Upper lobe of left lung (tissue), 4 donors: ENCODE measurements around the gene SMCHD1.
"Not testable (repeated sequence)": the region's sequence is repeated elsewhere in the genome, so short reads cannot be mapped to it uniquely, and the experiment has no call there.

ENCODE experiments used
- POLR2A ChIP-seq, 4 donors: fragments of 450-650 bp; IDR thresholded peaks; one replicate each; pipeline ENCODE4 v1.5.1; 2016 to 2017; ENCODE audit warnings: antibody characterized with exemption in 4 of 4, mild to moderate bottlenecking in 2 of 4
- POLR2AphosphoS5 ChIP-seq, 2 donors: sonication (generic); formaldehyde crosslinking; IDR thresholded peaks; one replicate each; pipeline ENCODE4 v1.5.1; 2017; ENCODE audit warnings: antibody characterized with exemption in 2 of 2
- TF ChIP-seq, protein P1 (sequence below), 6 experiments: fragments of 450-650 bp in 4 of 6; fragments of 200-600 bp in 2 of 6; sonication (generic) in 2 of 6; IDR thresholded peaks; one replicate each; pipeline ENCODE4 v1.5.1; 2016 to 2019; ENCODE audit warnings: antibody characterized with exemption in 6 of 6

DNA sequence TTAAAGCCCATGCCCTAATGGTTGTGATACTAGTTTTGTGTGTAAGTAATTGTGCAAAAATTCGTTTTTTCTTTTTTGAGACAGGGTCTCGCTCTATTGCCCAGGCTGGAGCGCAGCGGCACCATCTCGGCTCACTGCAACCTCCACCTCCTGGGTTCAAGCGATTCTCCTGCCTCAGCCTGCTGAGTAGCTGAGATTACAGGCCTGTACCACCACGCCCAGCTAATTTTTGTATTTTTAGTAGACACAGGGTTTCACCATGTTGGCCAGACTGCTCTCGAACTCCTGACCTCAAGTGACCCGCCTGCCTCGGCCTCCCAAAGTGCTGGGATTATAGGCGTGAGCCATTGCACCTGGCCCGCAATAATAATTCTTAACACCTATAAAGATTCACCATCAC, 196.9 kb downstream of the SMCHD1 start:
- TF ChIP-seq POLR2AphosphoS5, POLR2A (IDR thresholded peaks at IDR 0.05): not testable (repeated sequence)
- TF ChIP-seq, protein P1, sequence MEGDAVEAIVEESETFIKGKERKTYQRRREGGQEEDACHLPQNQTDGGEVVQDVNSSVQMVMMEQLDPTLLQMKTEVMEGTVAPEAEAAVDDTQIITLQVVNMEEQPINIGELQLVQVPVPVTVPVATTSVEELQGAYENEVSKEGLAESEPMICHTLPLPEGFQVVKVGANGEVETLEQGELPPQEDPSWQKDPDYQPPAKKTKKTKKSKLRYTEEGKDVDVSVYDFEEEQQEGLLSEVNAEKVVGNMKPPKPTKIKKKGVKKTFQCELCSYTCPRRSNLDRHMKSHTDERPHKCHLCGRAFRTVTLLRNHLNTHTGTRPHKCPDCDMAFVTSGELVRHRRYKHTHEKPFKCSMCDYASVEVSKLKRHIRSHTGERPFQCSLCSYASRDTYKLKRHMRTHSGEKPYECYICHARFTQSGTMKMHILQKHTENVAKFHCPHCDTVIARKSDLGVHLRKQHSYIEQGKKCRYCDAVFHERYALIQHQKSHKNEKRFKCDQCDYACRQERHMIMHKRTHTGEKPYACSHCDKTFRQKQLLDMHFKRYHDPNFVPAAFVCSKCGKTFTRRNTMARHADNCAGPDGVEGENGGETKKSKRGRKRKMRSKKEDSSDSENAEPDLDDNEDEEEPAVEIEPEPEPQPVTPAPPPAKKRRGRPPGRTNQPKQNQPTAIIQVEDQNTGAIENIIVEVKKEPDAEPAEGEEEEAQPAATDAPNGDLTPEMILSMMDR (IDR thresholded peaks at IDR 0.05), result not testable (repeated sequence)
